GM13977 (cell line): ENCODE measurements around the gene OPRM1.

Source experiments
- DNase-seq: peaks from one replicate; pipeline ENCODE4 v3.0.0; 2012; ENCODE audit warnings: low spot score
- in situ Hi-C: fragments of 300-500 bp; cut with MboI; formaldehyde crosslinking; loops from one replicate; pipeline ENCODE4 v1.12.0; 2022; ENCODE audit warnings: low sequenced_read_pairs, low pct_unique_long_range_greater_than_20kb, mixed read lengths, inconsistent platforms; ENCODE audit not compliant: unreplicated experiment
- TF ChIP-seq, protein P1 (sequence below): IDR thresholded peaks from 2 replicates; pipeline ENCODE4 v1.5.1; 2012; ENCODE audit warnings: mild to moderate bottlenecking, control low read depth; ENCODE audit not compliant: insufficient read depth; ENCODE audit errors: extremely low read depth, missing control alignments

Gene OPRM1

GRCh38 chr6:154285826-154286225 lies 246.8 kb downstream of the OPRM1 start:
- TF ChIP-seq, protein P1, sequence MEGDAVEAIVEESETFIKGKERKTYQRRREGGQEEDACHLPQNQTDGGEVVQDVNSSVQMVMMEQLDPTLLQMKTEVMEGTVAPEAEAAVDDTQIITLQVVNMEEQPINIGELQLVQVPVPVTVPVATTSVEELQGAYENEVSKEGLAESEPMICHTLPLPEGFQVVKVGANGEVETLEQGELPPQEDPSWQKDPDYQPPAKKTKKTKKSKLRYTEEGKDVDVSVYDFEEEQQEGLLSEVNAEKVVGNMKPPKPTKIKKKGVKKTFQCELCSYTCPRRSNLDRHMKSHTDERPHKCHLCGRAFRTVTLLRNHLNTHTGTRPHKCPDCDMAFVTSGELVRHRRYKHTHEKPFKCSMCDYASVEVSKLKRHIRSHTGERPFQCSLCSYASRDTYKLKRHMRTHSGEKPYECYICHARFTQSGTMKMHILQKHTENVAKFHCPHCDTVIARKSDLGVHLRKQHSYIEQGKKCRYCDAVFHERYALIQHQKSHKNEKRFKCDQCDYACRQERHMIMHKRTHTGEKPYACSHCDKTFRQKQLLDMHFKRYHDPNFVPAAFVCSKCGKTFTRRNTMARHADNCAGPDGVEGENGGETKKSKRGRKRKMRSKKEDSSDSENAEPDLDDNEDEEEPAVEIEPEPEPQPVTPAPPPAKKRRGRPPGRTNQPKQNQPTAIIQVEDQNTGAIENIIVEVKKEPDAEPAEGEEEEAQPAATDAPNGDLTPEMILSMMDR = no peak
- DNase-seq = no peak
- in situ Hi-C loops = no loop called here

- TF ChIP-seq, protein P1 = no peak
- DNase-seq = no peak
- in situ Hi-C loops = no loop called here
Measured at GRCh38 chr6:154289818-154290508, 250.9 kb downstream of the OPRM1 start.

DNA sequence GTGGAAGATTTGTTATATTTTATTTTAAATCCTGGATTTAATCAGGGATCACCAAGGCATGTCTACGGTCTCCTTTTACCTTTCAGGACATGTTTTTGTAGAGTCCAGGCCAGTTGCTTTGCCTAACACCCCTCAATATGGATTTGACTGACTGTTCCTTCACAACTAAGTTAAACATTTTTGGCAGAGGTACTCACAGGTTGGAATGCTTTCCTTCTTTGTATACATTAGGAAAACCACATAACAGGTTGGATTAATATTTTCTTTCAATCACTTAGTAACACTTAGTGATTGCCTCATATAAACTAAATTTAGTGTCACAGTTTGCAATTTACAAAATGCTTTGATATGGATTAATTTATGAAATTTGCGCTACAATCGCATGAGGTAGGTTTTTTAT lies 253.0 kb downstream of the OPRM1 start:
- in situ Hi-C loops = no loop called here
- TF ChIP-seq, protein P1 = no peak

DNA sequence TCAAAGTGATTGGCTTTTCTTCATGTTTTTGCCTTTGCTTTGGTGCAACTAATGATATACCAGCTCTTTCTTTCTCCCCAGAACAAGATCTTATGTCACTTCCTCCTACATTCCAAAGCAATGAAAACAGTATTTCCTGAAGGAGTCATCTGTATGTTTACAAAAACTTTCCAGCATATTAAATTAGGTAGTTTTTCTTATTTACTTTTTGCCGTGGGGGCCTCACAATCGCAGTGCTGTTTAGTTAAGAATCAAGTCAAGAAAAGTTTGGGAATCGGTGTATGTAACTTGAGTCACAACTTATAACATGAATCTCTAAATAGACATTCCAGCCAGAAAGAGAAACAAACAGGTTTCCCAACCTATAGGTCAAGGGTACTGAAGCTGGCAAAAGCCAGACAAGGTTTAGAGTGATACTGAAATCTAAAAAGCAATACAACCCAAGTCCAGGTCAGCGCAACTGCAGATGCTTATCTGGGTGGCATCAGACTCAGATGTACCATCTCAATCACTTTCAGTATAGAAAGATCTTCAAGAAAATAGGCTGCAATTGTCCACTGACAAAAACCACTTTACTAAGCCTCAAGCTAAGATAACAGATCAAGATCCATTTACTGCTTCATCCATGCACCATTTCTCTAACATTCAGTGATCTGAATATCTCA lies 253.9 kb downstream of the OPRM1 start:
- TF ChIP-seq, protein P1 = no peak
- DNase-seq = no peak
- in situ Hi-C loops = no loop called here

More for the DNA sequence above, 253.0 kb downstream of the OPRM1 start:
- DNase-seq = no peak

DNA sequence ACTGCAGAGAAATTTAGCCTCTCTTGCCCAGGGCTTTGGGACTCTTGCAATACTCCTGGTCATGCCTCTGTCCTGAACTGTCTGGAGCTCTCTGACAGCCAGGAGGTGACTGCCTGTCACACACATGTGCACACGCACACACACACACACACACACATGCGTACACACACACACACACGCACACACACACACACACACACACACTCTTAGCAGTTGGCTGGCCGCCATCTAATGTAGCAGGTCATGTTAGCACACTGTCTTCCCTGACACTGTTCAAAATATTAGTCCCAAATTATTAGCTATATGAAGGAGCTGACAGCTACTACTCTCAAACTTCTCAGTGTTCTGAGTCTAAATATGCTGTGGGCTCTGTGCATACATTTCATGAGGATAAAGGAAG lies 256.7 kb downstream of the OPRM1 start:
- TF ChIP-seq, protein P1 = no peak
- in situ Hi-C loops = no loop called here
- DNase-seq = no peak
